NCI-H1092 (cell line): ENCODE measurements around the gene GRIK2.
A peak's percentile ranks its signal among the peaks of the same experiment; 100 is the strongest.

Experiments
- DNase-seq: peaks from one replicate; lab custom pipeline; 2025; lab: John Stamatoyannopoulos, UW

Gene GRIK2

DNA sequence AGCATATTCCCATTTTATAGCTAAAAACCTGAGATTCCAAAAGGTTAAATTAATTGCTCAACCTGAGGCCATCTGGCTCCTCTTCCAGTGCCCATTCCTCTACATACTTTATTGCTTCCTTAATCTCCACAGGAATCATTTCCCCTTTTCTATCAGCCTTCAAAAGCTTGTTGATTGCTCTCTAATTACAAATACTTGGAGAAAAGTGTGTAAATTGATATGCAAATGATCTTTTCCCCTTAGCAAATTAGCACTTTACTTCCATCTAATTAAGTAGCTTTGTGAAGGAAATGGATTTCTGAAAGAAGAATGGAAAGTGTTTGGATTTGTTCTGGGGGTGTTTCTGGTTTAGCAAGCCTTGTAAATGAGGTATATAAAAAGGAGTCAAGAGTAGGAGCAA is 323.3 kb downstream of the GRIK2 start:
- DNase-seq, result no peak

DNA sequence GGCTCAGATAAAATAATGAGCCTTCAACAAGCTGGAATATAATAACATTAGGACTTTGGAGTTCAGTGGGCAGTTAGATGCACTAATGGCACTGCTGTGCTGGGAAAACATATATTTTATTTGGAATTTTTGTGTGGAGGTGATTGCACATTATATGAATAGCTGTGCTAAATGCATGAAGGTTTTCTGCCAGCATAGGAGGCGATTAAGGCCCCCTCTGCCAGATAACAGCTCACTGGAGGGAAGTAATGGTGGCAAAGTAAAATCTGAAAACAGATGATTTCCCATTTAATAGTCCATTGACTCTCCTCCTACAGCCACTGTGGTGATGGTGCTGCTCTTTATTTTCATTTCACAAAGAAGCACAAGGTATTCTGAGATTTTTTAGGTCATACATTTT is 326.0 kb downstream of the GRIK2 start:
- DNase-seq, result no peak

DNA sequence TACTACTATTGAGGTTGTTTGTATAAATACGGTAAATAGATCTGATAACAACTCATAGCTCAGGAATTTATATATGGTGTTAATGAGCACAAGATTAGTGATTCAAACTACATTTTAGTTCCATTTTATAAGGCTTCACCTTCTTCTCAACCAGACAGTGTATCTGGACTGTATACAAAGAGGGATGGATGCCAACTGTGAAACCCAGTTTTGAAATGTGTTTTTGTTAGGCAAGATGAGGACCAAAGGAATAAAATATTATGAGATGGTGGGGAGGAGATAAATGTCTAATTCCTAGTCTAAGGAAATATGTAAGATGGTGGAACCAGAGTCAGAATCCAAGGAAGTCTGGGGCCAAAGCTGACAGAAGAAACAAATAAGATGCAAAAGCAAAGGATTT is 329.0 kb downstream of the GRIK2 start:
- no peak for DNase-seq

DNA sequence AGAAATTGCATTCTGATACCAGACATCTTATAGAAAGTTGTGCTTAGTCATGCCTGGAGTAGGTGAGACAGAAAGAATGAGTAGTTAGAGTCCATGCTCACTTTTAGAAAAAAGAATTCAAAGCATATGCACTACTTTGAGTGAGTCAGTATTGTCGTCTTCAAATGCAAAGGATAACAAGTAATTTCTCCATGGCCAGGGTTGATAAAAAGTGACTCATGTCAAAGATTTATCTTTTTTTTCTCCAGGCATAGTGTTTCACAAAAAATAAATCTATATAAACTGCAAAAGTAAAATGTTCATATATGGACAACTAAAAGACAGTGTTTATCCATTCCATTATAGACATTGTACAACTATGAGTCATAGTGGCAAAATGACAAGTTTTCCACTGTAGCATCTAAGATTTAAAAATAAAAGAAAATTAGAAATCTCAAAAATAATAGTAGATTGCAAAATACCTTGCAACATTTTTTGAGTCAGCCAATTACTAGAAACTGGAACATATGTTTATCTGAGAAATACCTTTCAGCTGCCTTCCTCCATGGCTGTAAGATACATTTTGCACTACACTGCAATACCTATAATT is 329.6 kb downstream of the GRIK2 start:
- no peak for DNase-seq

DNA sequence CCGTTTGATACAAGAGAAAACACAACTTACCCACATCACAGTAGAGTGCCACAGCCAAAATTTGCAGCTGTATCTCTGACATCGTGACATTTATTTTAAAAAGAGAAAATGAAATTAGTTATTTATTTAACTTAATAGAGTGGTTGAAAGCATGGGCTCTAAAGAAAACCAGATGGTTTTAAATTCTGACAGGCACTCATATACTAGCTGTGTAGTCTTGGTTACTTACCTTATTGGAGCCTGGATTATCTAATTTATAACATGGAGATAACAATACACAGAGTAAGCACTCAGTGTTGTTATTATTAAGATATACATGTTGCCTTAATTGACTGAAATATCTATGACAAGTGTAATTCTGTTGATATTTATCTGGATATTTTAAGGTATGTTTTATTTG is 334.9 kb downstream of the GRIK2 start:
- DNase-seq, result no peak

DNA sequence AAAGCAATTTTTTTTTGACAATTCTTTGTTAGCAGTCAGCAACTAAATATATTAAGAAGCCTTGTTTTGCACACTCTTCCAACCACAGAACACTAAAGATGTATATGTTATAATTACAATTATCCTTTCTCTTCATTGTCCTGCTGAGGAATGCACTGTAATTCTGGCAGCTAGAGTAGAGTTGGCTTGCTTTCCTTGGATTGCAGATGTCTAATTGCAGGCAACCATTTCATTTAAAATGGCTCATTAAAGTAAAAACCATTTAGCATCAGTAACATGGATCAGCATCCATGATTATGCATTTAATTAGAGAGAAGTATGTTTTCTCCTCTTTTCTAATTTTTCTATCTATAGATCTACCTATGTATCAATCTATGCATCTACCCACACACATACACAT is 335.4 kb downstream of the GRIK2 start:
- no peak for DNase-seq

DNA sequence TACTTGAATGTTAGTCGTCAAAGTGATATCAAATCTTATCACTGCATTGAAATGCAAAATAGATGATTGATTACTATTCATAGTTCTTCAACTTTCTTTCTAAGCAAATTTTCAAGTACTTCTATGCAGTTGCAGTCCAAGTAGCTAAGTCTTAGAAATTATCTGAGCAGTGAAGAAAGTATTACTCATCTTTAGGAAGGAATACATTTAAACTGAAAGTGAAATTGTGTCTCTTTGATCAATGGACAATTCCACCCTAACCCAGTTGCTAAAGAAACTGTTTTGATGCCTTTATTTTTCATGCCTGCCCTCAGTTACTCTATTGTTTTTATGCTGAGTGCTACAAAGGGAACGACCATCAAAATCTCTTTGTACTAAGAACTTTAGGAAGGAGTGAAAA is 337.4 kb downstream of the GRIK2 start:
- no peak for DNase-seq

DNA sequence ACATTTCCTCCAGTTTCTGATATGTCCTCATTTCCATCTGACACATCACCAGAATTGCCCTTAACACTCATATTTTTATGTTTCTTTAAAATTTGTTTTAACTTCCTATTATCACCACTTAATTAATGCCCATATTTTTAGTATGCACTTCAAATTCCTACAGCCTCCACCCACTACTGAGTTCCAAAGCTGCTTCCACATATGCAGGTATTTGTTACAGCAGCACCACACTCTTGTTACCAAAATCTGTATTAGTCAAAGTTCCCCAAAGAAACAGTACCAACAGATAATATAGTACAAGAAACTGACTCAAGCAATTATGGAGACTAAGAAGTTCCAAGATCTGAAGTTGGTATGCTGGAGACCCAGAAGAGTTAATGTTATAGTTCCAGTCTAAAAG is 340.4 kb downstream of the GRIK2 start:
- no peak for DNase-seq

DNA sequence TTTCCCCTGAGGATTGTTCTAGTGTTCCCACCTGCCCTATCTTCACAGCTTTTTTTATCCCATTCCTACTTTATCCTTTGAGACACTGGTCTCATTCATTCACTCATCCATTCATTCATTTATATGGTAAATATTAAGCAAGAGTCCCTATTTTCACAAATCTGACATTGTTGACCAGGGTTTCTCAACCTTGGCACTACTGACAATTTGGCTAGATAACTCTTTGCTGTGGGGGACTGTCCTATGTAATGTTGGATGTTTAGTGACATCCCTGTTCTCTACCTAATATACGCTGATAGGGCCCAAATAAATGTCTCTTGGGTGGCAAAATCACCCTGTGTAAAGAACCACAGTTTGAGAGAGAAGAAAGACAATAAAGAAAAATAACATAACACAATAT is 345.0 kb downstream of the GRIK2 start:
- no peak for DNase-seq

DNA sequence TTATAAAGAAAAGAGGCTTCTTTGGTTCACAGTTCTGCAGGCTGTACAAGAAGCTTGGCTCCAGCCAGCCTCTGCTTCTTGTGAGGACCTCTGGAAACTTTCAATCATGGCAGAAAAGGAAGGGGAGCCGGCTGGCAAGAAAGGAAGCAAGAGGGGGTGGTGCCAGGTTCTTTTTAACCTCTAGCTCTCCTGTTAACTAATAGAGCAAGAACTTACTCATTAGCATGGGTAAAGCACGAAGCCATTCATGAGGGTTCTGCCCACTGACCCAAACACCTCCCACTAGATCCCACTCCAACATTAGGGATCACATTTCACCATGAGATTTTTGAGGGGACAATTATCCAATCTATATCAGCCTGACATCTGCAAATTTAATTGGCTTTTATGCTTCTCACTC is 347.1 kb downstream of the GRIK2 start:
- no peak for DNase-seq

DNA sequence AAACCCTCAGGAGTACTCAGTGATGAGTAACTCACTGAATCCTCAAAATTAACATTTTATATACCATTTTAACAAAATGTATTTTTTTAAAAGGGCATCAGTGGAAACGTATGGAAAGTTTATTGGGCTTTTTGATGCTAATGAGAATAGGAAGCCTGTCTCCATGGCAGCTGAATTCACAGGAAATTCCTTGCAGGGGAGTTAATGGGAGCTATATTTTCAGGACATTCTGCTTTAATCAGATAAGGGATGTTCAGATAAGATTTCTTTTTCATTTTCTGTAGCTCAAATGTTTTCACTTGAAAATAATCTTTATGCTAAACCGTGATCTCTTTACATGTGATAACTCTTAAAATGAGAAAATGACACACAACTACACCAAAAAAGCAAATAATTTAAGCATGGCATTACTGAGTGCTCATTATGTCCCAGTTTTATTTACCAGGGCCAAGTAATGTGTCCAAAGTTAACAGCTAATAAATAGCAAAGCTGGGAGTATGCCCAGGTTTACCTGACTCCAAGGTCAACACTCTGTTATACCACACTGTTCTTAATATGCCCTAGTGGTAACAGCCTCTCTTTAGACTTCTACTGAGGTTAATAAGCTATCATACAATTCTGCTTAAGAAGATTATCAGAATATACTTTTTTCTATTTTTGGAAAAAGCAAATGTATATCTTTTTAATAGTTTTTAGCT is 348.1 kb downstream of the GRIK2 start:
- DNase-seq, result no peak

DNA sequence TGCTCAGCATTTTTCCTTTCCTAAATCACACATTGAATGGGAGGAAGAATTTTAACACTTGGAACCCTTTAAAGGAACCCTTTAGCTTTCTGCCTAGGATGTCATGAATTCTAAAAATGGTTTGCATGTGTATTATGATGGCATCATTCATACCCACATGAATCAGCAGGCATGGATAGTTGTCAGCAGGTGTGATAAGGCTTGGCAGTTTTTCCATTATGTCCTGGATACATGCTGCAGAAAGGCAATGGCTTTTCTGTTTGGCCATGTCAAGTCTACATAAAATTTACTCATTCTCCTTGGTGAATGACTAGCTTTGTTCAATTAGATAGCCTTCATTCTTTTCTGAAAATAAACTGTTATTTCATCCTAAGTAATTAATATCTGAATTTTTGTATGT is 353.7 kb downstream of the GRIK2 start:
- DNase-seq, result no peak

DNA sequence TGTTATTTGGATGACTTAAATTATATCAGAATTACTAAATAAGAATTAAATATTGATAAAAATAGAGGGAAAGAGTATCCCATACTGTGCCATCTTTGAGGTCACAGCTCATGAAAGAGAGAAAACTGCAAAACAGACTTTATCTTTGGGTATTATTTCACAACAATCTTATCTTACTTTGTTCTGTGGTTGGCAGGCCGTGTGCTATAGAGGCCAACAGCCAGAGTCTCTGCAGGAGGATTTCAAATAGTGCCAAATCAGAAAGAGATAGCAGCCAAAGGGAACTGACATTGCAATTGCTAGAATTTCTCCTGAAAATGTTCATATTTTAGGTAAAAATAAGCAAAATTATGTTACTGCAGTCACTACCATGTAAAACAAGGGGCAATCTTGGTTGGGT is 354.2 kb downstream of the GRIK2 start:
- no peak for DNase-seq

DNA sequence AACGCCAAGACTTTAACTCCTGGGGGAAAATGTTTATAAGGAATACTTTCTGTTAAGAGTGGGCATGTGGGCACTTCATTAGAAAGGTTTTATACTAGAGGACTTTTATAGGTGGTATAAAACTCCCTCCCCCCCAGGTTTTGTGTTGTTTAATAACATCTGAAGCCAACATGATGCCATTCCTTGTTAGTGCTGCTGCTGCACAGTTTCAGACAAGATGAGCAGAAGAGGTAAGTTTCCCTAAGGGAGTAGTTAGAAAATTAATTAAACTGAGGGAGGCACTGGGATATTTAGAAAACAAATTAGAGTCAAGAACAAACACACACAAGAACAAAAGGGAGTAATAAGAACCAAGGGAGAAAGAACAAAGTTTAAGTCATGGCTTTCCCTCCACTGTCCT is 362.4 kb downstream of the GRIK2 start:
- DNase-seq, result no peak

DNA sequence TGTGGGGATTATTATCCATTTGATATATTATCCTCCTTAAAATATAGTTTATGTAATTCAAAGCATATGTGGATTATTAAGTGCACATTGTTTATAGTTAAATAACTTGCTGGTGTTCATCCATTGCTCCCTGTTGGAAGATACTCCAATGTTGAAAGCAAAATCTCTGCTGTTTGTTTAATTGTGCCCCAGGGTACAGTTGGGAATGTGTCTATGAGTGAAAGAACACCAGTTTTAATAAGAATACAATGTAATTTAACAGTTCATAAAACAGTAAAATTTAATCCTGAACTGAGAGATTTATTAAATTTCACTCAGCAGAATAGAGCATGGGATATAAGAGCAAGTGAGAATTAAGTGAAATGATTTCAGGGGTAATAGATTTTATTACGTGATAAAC is 364.9 kb downstream of the GRIK2 start:
- no peak for DNase-seq

DNA sequence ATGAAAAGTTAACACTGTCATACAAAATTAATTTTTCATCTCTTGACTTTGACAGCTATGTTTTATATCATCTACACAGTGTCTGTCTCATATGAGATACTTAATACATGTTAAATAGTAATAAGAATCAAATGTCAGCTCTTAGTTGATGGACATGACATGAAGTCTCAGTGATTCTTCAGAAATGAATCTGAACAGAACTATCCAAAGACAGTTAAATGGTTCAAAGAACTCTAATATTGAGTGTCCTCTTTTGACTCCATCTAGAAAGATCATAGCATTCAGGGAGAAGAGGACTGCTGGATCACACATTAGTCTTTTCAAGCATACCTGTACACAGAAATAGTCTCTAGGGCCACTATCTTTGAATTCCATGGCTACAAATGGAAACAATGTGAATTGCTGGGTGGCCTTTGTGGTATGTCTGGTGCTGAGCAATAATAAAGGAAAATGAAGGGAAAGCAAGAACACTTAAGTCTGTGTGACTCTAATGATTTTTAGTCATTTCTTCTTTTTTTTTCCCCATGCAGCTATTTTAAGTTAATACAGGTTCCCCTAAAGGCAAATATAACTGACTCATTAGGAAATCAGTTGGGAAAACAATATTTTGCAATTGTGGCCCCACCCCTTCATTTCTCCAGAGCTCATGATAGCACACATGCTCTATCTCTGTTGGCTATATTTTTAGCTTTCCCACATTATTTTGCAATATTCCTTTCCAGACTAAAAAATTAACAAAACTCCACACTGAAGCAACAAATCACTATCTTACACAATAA is 367.5 kb downstream of the GRIK2 start:
- DNase-seq, result no peak

DNA sequence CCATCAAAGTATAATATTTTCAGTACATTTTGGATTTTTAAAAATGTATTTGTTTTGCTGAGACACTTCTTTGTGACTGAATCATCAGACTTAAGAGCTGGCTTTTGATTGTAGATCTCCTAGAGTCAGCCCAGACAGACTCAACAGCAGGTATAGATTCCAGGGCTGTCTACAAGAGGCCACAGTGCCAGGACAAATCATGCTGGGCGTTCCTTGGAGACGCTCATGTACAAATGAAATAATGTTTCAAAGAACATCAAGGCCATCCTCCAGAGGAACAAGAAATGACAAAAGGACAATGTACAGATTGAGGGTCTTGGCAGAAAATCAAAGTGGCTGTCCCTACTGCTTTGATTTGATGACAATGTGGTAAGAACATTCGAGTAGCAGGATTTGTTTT is 369.3 kb downstream of the GRIK2 start:
- no peak for DNase-seq

DNA sequence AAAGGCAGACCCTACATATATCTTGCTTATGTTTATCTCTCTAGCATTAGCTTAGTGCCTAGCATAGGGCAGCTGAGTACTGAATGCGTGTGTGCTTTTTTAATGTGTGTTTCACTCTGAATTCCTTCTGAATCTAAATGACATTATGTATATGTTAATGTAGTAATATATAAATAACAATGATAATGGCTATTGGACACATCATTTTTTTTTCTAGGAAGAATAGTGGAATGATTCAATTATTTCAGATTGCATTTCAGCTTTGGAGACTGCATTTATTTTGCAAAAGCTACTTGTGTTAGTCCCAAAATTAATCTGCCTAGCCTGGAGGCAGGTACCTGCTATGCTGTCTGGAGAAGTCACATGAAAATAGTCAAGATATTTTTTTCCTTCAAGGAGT is 371.8 kb downstream of the GRIK2 start:
- no peak for DNase-seq

DNA sequence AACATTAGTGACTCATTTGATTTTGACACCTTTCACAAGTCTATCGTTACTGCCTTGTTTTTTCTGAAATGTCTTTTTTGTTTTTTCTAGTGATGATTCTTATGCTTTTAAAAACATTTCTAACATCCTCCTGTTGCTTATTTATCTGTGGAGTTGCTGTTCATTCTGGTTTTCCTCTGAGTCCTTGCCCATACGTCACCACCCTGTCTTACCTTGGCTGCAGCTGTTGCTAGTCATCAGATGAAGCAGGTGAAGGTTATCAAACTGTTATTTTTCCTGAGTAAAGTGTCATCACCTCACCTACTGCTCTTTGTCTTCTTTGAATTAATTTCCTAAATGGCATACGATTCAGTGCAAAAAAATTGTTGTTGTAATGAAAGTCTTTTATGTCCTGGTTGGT is 376.6 kb downstream of the GRIK2 start:
- DNase-seq, result no peak

DNA sequence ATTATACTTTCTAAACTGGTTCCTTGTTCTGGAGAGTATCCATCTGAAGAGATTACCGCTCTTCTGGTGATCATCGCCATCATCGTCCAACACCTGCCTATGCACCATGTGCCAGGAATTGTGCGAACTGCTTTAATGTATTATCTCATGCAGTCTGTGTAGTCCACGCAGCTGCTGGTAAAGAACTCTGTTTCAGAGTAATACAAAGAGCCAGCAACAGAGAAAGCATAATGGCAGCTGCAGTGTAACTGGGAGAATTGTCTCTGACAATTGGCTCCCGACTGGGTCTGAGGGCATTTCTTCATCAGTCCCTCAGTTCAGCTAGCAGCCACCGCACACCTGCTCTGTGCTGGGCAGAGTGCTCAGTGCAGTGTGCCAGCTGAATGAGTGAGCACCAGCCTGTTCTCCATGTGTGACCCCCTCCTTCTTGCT is 383.4 kb downstream of the GRIK2 start:
- DNase-seq, result peak; percentile 74

DNA sequence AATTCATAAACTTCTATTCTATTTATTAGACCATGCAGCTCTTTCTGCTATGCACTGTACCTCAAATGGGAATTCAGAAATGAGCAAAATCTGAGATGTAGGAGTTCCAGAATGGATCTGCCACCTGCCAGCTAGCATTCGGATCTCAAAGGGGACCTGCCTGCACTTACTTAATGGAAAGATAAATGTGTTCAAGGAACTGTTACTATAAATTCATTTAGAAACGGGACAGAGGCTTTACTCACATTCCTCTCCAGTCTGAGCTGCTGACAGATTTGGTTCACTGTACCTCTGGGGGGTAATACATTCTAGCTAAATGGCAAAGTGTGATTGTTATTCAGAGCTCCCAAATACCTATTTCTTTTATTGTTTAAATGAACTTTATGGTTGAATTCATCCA is 384.1 kb downstream of the GRIK2 start:
- DNase-seq, result no peak

DNA sequence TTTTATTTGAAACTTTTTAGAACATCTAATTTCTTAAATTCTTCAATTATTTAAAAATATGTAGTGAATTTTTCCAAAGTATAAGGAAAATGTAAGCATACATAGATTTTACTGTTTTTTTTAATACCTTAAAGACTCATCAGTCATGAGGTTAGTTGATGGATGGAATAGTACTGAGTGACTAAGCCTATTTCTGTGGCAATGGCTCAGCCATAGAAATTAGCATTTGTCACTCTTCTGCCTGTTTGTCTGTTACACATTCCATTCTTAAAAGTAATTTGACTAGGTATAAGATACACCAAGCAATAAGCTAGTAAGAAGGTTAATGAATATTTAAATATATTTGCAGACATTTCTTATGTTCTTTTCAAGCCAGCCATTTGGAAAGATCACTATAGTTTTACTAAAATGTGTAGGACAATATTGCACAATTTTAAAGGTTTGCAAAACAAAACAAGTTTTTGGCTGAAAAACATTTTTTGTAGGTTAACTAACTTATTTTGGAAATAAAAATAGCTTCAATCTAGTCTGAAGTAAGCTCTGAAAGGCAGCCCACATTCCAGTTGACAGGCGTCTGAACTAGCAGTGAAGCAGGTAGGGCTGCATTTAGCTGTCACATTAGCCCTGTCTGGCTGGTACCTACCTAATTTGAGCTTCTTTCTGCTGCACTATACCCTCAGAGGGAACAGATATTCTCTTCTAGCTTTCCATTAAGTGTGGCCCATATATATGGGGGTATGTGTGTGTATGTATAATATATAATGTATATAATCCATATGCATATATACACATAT is 385.7 kb downstream of the GRIK2 start:
- DNase-seq, result no peak

DNA sequence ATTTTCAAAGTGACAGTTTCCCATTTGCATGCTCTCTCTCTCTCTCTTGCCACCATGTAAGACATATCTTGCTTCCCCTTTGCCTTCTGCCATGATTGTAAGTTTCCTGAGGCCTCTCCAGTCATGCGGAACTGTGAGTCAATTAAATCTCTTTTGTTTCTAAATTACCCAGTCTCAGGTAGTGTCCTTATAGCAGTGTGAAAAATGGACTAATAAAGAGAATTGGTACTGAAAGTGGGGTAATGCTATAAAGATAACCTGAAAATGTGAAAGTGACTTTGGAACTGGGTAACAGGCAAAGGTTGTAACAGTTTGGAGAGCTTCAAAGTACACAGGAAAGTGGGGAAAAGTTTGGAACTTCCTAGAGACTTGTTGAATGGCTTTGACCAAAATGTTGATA is 389.8 kb downstream of the GRIK2 start:
- DNase-seq, result no peak
